GM18868 (cell line): ENCODE data around the gene DZIP1.

ENCODE experiments used
- ATAC-seq: cut with Tn5 transposase; IDR thresholded peaks from one replicate; pipeline ENCODE4 v1.9.1; 2021; ENCODE audit warnings: mild to moderate bottlenecking, moderate library complexity; ENCODE audit not compliant: unreplicated experiment

Gene DZIP1

DNA sequence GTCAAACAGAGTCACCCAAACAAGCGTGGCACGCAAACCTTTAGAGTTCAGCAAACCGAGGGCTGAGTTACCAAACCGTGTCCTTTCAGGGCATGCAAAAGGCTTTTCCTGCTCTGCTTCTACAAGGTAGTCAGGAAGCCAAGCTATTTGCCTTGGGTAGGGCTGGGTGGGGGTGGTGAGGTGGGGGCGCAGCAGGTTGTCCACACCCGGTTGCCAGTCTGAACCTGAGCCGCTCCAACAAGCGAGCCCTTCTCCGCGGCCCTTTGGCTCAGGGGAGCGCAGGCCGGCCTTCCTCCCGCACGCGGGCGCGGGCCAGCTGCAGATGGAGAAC, 92.3 kb downstream of the DZIP1 start:
- ATAC-seq: no peak

- no peak for ATAC-seq
Observed at GRCh38 chr13:95547531-95548167, 96.9 kb downstream of the DZIP1 start.

DNA sequence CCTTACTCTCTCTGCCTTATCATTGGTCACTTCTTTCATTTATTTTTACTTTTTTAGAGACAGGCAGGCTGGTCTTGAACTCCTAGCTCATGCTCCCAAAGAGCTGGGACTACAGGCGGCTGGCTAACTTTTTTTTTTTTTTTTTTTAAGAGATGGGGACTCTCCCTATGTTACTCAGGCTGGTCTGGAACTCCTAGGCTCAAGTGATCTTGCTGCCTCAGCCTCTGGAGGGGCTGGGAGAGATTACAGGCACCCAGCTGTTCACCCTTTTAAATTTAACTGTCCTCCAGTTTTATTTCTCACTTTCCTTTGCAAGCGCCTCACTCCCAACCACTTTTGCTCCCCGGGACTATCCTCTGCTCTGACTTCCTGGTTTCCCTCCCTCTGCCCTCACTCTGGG, 97.6 kb downstream of the DZIP1 start:
- no peak for ATAC-seq

DNA sequence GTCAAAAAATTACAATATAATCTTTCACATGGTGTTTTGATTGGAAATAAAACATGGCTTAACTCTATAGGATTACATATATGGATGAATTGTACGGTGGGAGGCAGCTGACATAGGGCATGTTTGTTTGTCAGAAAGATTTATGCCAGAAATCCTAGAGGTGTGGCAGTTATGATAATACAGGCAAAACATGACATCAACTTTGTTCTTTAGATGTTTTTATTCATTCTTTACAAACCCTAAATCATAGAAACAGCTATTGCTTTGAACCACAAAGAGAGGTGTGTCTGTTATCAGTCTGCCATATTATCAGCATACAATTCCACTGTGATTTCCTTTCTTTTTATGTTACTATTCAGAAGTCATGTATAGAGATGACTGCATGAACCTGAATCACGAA, 100.2 kb downstream of the DZIP1 start:
- no peak for ATAC-seq

DNA sequence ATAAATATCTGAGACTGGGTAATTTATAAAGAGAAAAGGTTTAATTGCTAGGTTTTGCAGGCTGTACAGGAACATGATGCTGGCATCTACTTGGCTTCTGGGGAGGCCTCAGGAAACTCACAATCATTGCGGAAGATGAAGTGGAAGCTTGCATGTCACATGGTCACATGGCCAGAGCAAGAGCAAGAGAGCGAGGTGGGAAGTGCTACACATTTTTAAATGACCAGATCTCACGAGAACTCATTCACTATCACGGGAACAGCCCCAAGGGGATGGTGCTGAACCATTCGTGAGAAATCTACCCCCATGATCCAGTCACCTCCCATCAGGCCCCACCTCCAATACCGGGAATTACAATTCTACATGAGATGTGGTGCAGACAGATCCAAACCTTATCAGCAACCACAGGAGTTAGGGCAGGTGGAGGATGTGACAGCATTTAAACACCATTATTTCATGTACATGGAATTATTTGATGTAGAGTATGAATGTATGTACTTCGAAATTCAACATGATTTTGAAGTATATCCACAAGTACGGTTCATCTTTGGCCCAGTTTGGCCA, 102.5 kb downstream of the DZIP1 start:
- no peak for ATAC-seq

DNA sequence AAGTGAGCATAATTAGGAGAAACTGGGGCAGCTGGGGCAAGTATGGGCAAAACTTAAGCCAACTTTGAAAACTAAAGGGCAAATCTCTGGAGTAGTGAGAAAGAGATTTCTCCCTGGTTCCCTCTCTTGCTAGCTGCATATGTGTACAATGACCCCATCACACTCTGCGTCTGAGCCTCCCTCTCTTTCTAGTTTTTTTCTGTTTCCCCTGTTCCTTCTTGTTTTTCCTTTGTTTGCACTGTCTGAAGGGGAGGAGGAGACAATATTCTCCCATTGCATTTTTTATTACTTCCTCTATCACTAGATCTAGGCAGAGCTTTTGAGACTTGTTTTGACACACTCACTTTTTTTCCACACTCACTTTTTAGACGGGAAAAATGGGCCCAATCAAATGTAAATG, 103.2 kb downstream of the DZIP1 start:
- ATAC-seq: no peak

DNA sequence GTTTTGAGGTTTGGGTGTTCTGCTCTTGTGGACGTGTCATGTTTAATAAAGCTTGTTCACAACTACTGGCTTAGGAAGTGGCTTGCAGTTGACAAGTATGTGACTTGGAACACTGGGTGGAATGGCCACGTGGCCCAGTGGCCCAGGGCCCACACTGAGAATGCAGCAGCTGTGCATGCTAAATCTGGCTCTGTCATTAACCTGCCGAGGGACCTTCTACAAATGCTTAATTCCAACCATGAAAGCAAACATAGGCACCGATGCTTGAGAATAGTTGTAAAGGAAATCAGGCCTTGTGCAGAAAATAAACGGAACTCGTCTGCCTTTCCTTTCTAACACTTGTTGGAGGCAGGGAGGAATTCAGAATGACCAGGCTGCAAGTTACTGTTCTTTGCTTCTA, 103.6 kb downstream of the DZIP1 start:
- ATAC-seq: no peak

DNA sequence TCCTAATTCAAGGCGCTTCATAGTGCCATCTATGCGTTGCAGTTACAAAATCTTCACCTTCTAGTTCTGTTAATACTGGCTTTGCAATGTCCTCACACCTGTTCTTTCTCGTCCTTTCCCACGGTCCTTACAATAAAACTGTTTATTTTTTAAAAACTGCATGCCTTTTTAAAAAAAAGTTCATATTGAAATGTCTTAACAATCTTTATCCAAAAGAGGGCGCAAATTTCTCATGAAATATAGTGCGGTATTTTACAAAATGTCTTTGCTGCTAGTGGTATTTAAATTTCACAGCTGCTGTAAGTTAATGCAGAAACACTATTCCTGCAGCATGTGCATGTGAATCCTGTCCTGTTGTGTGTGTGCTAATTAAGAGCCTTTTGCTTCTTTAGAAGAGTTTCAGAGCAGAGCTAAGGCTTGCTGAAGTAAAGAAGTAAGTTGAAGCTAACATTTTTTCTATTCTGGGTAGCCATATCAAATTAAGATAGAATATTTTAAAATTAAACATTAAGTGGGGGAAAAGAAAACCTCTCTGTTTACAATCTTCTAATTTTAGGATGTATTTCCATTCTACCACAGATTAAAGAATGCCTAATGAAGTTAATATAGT, 107.8 kb downstream of the DZIP1 start:
- ATAC-seq: no peak

DNA sequence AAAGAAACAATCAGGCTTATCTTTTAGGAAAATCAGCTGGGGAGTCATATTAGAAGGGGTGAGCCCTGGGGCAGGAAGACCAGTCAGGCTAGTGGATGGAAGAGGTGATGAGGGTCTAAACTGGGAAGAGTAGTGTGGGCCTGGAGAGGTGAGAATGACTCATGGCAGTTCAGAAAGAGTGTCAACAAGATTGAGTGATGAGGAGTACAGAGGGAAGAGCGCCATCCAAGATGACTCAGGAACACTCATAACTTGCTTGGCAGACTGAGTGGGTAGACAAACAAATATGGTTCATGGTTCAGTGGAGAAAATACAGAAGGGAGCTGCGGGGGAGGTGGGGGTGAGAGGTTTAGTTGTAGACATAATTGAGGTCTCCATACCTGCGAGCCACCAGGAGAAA, 109.3 kb downstream of the DZIP1 start:
- peak; percentile 91 for ATAC-seq

DNA sequence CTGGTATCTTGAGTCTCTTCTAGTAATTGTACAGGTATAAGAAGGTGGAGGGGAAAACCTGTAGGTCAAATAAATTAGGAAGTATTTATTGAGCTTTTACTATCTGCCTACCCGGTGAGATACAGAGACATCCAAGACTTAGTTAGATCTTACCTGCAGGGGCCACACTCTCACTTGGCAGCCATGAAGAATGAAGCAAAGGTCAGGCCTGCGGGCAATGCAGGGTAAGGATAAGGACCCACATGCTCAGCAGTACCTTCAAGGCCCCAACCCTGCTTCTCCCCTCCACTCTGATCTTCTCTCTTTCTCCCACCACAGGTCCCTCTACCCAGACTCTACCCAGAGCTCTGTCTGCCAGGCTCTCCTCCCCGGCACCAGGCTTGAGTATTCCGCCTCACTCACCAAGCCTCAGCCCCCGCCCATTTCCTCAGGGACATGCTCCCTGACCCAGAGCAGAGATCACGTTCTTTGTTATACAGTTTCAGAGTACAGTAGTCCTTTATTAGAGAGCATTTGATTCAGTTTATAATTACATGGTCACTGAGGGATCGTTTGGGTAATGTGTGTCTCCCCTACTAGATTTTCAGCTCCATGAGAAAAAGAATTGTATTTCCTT, 110.9 kb downstream of the DZIP1 start:
- ATAC-seq: no peak

GRCh38 chr13:95530178-95530577, 114.3 kb downstream of the DZIP1 start:
- ATAC-seq: no peak
